ENCODE data around the gene BICC1. TPM values are rescaled to one million over a fixed set of nuclear protein-coding genes. Genes with fewer than 3 reads are reported as not detected.

The BICC1 gene
- total RNA-seq, 2 experiments from 2014 or later, result 0.14 TPM; not detected in 1

GRCh38 chr10:58807629-58808022 lies 295.0 kb downstream of the BICC1 start:
- Mint-ChIP-seq H3K4me3 (no peak overlapping the region), H3K27ac (no peak overlapping the region), H3K9me3 (ENCODE audit: low read depth) (no peaks in the 10 kb centered on the region), H3K27me3 (no peaks in the 10 kb centered on the region), H3K36me3 (no peaks in the 10 kb centered on the region), H3K4me1 (no peaks in the 10 kb centered on the region)
- CTCF ChIA-PET, result no interaction called here
- ATAC-seq (no peak), DNase-seq (no peak)

GRCh38 chr10:58810751-58811150 lies 298.1 kb downstream of the BICC1 start:
- ATAC-seq (no peak), DNase-seq (no peak)
- Mint-ChIP-seq H3K36me3 (no peaks in the 10 kb centered on the region), H3K4me1 (no peaks in the 10 kb centered on the region), H3K9me3 (ENCODE audit: low read depth) (no peaks in the 10 kb centered on the region), H3K4me3 (no peak overlapping the region), H3K27me3 (no peaks in the 10 kb centered on the region), H3K27ac (no peak overlapping the region)
- CTCF ChIA-PET, result interaction anchor here (1.2 kb wide), 1 partner anchor 11 kb away, joined by 3 read pairs; no protein-coding TSS in a partner anchor

DNA sequence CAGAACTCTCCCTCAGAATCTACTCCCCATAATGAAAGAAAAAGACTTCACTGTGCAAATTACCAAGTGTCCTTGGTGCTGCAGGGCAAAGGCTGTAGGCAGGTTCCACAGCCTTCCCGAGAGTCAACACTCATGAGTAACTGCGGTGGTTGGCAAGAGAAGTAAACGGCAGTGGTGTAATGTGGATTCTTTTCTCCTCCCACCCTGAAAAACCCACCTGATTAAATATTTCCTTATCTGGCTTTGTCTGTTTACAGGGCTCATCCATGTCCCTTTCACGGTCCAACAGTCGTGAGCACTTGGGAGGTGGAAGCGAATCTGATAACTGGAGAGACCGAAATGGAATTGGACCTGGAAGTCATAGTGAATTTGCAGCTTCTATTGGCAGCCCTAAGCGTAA lies 300.9 kb downstream of the BICC1 start:
- no peaks in the 10 kb centered on the region for H3K4me1 Mint-ChIP-seq
- CTCF ChIA-PET, result no interaction called here
- ATAC-seq (no peak), DNase-seq (no peak)
- H3K27me3 Mint-ChIP-seq, result no peaks in the 10 kb centered on the region
- H3K9me3 Mint-ChIP-seq (ENCODE audit: low read depth), result no peaks in the 10 kb centered on the region
- no peak overlapping the region for H3K27ac Mint-ChIP-seq
- H3K4me3 Mint-ChIP-seq, result no peak overlapping the region
- no peaks in the 10 kb centered on the region for H3K36me3 Mint-ChIP-seq

DNA sequence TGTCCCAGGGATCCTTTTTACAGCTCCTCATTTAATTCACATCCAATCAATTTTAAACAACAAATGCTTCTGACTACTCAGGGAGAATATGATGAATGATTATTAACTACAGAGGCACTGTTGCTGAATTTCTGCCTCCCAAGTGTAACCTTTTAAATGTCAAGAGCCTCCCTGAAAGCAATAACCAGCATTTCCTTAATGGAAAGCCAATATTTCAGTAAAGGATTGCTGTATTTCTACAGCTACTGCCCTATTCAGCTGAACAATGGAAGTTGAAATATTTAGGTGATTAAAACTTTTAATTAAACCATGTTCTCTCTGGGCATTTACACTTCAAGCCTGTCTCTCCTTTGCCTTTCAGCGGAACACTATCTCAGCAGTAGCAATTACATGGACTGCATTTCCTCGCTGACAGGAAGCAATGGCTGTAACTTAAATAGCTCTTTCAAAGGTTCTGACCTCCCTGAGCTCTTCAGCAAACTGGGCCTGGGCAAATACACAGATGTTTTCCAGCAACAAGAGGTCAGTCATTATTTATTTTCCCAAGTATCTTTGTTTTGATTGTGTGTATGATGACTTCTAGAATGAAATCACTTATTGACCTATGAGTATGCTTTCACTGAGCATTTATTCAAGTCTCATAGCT lies 304.7 kb downstream of the BICC1 start:
- no peak overlapping the region for H3K27ac Mint-ChIP-seq
- peaks cover 4% of the 10 kb centered on the region for H3K4me1 Mint-ChIP-seq
- CTCF ChIA-PET, result no interaction called here

DNA sequence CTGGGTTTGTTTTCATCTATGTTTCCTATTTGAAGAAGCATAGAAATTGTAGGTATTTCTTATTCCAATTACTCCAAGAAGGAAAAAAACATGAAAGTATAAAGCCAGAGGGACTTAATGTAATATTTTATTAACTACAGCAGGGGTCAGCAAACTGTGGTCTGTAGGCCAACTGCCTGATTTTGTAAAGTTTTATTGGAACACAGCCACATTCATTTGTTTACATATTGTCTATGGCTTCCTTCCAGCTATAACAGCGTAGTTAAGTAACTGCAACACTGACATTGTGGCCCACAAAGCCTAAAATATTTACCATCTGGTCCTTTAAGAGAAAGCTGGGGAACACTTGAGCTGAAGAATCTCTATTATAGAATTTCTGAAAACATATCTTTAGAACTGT lies 306.2 kb downstream of the BICC1 start:
- no peaks in the 10 kb centered on the region for H3K36me3 Mint-ChIP-seq
- H3K4me3 Mint-ChIP-seq, result no peak overlapping the region
- DNase-seq (no peak), ATAC-seq (no peak)
- H3K27me3 Mint-ChIP-seq, result no peaks in the 10 kb centered on the region
- H3K4me1 Mint-ChIP-seq, result peaks cover 4% of the 10 kb centered on the region
- CTCF ChIA-PET, result no interaction called here
- H3K9me3 Mint-ChIP-seq (ENCODE audit: low read depth), result no peaks in the 10 kb centered on the region
- H3K27ac Mint-ChIP-seq, result no peak overlapping the region

More for the DNA sequence above, 304.7 kb downstream of the BICC1 start:
- Mint-ChIP-seq H3K9me3 (ENCODE audit: low read depth) (no peaks in the 10 kb centered on the region), H3K27me3 (no peaks in the 10 kb centered on the region), H3K36me3 (no peaks in the 10 kb centered on the region), H3K4me3 (no peak overlapping the region)
- DNase-seq, result no peak
- ATAC-seq, result no peak

- Mint-ChIP-seq H3K4me3 (no peak overlapping the region), H3K4me1 (peaks cover 4% of the 10 kb centered on the region), H3K27me3 (no peaks in the 10 kb centered on the region), H3K36me3 (no peaks in the 10 kb centered on the region), H3K9me3 (ENCODE audit: low read depth) (no peaks in the 10 kb centered on the region), H3K27ac (no peak overlapping the region)
- CTCF ChIA-PET, result no interaction called here
- DNase-seq (no peak), ATAC-seq (no peak)
Observed at GRCh38 chr10:58820386-58820785, 307.7 kb downstream of the BICC1 start.

DNA sequence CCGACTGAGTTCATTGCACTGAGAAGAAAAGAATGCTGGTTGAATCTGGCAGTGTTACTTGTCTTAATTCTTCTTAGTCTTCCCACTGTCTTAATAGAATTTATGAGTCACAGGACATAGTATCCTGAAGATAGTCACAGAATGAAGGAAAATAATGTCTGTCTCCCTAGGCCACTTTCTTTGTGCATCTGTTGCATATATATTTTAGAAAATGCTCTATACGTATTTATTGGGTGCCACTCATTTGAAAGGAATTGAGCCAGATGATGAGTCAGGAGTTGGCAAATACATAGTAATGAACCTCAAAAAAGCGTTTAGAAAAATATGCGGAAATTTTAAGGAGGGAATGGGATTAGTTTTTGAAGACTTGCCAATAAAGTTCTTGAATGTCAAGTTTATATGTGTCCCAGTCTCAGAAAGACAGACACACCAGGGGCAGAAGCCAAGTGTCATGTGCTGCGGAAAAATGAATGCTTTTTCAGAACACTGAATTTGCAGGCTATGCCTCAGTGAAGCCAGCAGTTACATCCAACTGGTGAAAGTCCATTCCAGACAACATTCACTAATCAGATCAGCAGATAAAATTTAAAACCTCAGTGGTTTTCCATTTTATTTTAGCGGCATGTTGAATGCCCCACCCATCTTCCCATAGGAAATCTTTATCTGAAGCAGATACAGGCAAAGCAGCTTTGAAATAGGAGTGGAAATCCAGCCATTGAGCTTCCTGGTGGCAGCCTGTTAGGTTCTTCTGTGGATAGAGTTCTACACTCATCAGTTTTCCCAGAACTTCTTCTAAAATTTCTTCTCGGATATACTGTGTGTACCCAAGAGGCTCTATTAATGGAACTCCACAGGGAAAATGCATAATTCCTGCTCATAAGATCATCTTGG lies 308.4 kb downstream of the BICC1 start:
- Mint-ChIP-seq H3K36me3 (no peaks in the 10 kb centered on the region), H3K9me3 (ENCODE audit: low read depth) (no peaks in the 10 kb centered on the region), H3K4me3 (no peak overlapping the region), H3K27ac (no peak overlapping the region), H3K27me3 (no peaks in the 10 kb centered on the region), H3K4me1 (peaks cover 4% of the 10 kb centered on the region)
- DNase-seq, result no peak
- no peak for ATAC-seq
- CTCF ChIA-PET, result no interaction called here

DNA sequence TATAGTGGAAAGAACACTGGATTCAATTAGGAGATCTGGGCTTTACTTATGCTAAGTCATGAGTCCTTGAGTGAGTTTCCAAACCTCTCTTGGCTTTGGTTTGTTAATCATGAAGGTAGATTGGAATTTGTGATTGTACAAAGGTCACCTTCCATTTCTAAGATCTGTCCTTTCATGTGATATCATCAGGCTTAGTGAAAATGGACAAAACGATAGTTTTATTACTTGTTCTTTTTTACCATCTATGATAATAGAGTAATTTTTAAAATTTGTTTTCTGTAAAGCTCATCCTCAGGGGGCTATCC lies 309.0 kb downstream of the BICC1 start:
- CTCF ChIA-PET, result interaction anchor here (0.9 kb wide), 1 partner anchor 11 kb away, joined by 3 read pairs; no protein-coding TSS in a partner anchor
- peaks cover 4% of the 10 kb centered on the region for H3K4me1 Mint-ChIP-seq

DNA sequence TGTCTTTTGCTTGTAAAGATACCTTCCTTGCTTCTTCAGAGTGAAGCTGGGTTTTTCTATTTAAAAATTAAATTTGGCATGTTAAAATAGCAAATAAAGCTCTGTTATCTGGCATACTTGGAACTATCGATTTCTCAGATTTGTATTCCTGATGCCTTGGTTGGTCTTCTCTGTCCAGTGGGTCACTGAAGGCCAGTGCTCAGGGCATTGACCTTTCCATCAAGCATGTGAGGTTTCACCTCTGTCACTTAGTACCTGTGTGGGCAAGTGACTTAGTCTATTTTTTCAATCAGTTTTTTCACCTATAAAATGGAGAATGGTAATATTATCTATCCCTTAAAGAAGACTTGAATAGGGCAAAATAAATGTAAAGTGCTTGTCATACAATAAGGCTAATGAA lies 311.3 kb downstream of the BICC1 start:
- DNase-seq (no peak), ATAC-seq (no peak)
- CTCF ChIA-PET, result no interaction called here
- Mint-ChIP-seq H3K9me3 (ENCODE audit: low read depth) (no peaks in the 10 kb centered on the region), H3K36me3 (no peaks in the 10 kb centered on the region), H3K4me1 (peaks cover 4% of the 10 kb centered on the region), H3K4me3 (no peak overlapping the region), H3K27me3 (no peaks in the 10 kb centered on the region), H3K27ac (no peak overlapping the region)

More for the DNA sequence above, 309.0 kb downstream of the BICC1 start:
- Mint-ChIP-seq H3K4me3 (no peak overlapping the region), H3K36me3 (no peaks in the 10 kb centered on the region), H3K9me3 (ENCODE audit: low read depth) (no peaks in the 10 kb centered on the region), H3K27me3 (no peaks in the 10 kb centered on the region), H3K27ac (no peak overlapping the region)
- DNase-seq, result no peak
- no peak for ATAC-seq

- CTCF ChIA-PET, result no interaction called here
- Mint-ChIP-seq H3K27me3 (no peaks in the 10 kb centered on the region), H3K27ac (no peak overlapping the region), H3K4me3 (no peak overlapping the region), H3K36me3 (no peaks in the 10 kb centered on the region), H3K4me1 (peaks cover 4% of the 10 kb centered on the region), H3K9me3 (ENCODE audit: low read depth) (no peaks in the 10 kb centered on the region)
- DNase-seq, result no peak
- no peak for ATAC-seq
Observed at GRCh38 chr10:58824396-58824795, 311.7 kb downstream of the BICC1 start.

- no peak for DNase-seq
- Mint-ChIP-seq H3K36me3 (no peaks in the 10 kb centered on the region), H3K4me1 (no peaks in the 10 kb centered on the region), H3K4me3 (no peak overlapping the region), H3K9me3 (ENCODE audit: low read depth) (no peaks in the 10 kb centered on the region), H3K27me3 (no peaks in the 10 kb centered on the region), H3K27ac (no peak overlapping the region)
- no peak for ATAC-seq
- CTCF ChIA-PET, result no interaction called here
Observed at GRCh38 chr10:58826694-58827093, 314.0 kb downstream of the BICC1 start.

DNA sequence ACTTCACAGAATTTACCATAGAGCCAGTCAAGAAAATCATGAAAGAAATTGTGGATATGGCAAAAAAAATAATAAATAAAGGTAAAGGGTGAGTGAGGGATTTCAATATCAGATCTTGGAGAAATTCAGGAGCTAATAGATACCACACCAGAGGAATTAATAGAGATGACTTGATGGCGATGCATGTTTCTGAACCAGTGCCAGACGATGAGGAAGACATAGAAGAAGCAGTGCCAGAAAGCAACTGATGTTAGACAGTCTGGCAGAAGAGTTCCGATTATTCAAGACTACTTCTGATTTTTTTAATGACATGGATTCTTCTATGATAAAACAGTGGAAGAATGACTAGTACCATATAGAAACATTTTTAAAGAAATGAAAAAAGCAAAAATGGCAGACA lies 314.7 kb downstream of the BICC1 start:
- H3K4me1 Mint-ChIP-seq, result no peaks in the 10 kb centered on the region
- H3K27me3 Mint-ChIP-seq, result no peaks in the 10 kb centered on the region
- H3K4me3 Mint-ChIP-seq, result no peak overlapping the region
- H3K36me3 Mint-ChIP-seq, result no peaks in the 10 kb centered on the region
- DNase-seq, result no peak
- no peak overlapping the region for H3K27ac Mint-ChIP-seq
- CTCF ChIA-PET, result no interaction called here
- no peaks in the 10 kb centered on the region for H3K9me3 Mint-ChIP-seq (ENCODE audit: low read depth)
- no peak for ATAC-seq

- CTCF ChIA-PET, result no interaction called here
- ATAC-seq, result no peak
- Mint-ChIP-seq H3K4me1 (no peaks in the 10 kb centered on the region), H3K27me3 (peaks cover 4% of the 10 kb centered on the region), H3K36me3 (no peaks in the 10 kb centered on the region), H3K27ac (no peak overlapping the region), H3K9me3 (ENCODE audit: low read depth) (no peaks in the 10 kb centered on the region), H3K4me3 (no peak overlapping the region)
- no peak for DNase-seq
Observed at GRCh38 chr10:58829839-58830238, 317.2 kb downstream of the BICC1 start.

- no peaks in the 10 kb centered on the region for H3K4me1 Mint-ChIP-seq
- no peaks in the 10 kb centered on the region for H3K36me3 Mint-ChIP-seq
- no peak for DNase-seq
- H3K27ac Mint-ChIP-seq, result no peak overlapping the region
- no peak overlapping the region for H3K4me3 Mint-ChIP-seq
- CTCF ChIA-PET, result no interaction called here
- ATAC-seq, result no peak
- H3K27me3 Mint-ChIP-seq, result peaks cover 4% of the 10 kb centered on the region
- no peaks in the 10 kb centered on the region for H3K9me3 Mint-ChIP-seq (ENCODE audit: low read depth)
Observed at GRCh38 chr10:58830697-58831096, 318.0 kb downstream of the BICC1 start.
